ENCODE measurements around the gene ETHE1.
"Not testable (repeated sequence)": the region's sequence is repeated elsewhere in the genome, so short reads cannot be mapped to it uniquely, and the experiment has no call there.

ETHE1 gene

DNA sequence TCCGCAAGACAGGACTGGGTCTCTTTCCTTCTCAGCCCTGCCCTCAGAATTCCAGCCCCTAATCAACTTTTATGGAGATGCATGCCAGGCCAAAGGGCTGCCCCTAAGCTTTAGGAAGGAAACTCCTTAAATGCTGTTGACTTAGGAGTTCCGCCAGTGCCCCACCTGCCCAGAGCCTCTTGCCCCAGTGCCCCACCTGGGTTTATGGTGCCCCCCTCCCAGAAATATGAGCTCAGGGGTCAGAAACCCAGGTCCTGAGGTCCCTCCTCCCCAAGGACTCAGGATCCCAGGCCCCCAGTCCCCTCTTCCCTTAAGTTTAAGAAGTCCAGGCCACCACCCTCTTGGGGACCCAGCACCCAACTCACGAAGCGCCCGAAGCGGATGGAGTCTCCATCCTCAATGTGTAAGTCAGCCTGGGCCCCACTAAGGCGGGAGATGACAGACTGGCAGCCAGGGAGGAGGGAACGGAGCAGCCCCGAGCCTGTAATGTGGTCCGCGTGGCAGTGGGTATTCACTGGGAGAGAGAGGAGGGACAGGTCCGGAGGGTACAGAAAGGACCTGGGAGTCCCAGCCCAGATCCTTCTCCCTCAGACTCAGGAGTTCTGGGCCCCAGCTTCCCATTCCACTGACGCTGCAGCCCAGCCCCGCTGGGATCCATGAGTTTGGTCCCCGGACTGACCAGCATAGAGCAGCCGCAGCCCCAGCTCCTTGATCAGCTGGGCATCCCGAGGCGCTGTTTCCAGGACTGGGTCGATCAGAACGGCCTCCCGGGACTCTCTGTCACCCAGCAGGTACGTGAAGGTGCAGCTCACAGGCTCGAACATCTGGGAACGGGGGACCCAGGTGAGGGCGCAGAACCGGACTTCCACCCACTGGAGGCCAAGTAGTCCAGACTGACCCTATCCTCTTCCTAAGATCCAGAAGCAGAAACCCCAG is 897 bp downstream of the ETHE1 start:
- in situ Hi-C loops (cut with MboI; ENCODE audit: low sequenced_read_pairs), result no loop called here

DNA sequence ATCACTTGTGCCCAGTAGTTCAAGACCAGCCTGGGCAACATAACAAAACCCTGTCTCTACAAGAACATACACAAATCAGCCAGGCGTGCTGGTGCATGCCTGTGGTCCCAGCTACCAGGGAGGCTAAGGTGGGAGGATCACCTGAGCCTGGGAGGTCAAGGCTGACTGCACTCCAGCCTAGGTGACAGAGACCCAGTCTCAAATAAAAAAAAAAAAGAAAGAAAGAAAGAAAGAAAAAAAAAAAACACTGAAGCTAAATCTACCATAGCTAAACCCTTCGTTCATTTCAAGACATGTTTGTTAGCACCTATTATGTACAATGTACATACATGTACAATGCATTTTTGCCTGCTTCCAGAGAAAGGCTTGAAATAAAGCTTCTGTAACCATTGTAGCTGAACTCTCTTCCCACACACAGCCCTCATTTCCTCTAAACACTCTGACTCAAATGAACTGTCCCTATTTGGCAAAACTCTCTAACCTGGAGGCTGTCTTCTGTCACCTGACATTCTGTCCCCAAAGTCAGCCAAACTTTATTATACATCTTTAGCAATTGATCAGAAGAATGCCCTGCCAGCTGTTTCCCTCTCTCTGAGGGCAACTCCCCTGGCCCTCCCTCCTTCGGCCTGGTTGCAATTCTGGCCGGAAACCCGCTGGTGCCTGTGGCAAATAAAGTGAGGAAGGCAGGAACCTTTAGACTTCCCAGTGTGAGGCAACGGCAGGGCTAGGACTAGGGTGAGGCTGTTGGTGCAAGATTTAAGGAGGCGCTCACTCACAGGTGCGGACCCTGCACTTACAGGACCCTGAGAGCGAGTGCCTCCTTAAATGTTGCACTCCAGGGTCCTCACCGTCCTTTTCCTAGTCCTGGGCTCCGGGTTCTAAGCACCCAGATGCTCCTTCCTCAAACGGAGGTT is 1.8 kb downstream of the ETHE1 start:
- in situ Hi-C loops (cut with MboI; ENCODE audit: low sequenced_read_pairs), result no loop called here

DNA sequence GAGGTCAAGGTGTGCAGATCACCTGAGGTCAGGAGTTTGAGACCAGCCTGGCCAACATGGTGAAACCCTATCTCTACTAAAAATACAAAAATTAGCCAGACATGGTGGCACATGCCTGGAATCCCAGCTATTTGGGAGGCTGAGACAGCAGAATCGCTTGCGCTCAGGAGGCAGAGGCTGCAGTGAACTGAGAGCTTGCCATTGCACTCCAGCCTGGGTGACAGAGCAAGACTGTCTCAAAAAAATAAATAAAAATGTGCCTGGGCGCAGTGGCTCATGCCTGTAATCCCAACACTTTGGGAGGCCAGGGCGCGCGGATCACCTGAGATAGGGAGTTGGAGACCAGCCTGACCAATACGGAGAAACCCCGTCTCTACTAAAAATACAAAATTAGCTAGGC is 3.3 kb downstream of the ETHE1 start:
- in situ Hi-C loops (cut with MboI; ENCODE audit: low sequenced_read_pairs), result not testable (repeated sequence)

DNA sequence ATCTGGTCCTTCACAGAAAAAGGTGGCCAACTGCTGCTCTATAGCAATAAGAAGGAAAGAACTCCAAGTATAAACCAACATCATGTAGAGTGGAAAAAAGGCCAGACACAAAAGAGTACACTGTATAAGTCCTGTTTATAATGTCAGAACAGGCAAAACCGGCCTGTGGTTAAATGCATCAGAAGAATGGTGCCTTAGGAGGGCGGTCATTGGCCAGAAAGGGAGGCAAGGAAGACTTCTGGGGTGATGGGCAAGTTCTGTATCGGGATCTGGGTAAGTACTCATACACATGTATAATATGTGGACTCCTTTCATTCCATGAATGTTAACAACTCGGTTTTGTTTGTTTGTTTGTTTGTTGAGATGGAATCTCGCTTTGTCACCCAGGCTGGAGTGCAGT is 4.1 kb downstream of the ETHE1 start:
- in situ Hi-C loops (cut with MboI; ENCODE audit: low sequenced_read_pairs), result no loop called here

DNA sequence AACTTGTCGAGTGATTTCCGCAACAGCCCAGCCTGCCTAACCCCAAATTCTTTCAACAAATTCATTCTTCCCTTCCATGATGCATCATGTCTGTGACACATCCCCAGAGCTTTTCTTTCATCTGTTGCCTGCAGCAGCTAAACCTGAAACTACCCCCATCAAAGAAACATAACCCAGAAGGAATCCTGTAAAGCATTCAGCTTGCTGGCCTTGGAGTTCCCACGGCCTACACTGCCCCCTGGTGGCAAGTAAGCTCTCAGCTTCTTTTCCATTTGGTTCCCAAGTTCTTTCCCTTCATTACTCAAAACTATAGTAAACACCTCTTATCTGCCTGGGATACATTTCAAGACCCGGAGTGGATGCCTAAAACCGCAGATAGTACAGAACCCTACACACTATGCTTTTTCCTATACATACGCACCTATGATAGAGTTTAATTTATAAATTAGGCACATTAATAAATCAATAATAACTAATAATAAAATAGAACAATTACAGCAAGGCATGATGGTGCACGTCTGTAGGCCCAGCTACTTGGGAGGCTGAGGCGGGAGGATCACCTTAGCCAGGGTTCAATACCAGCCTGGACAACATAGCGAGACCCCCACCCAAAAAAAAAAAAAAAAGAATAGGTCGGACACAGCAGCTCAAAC is 7.4 kb downstream of the ETHE1 start:
- in situ Hi-C loops (cut with MboI; ENCODE audit: low sequenced_read_pairs), result no loop called here

DNA sequence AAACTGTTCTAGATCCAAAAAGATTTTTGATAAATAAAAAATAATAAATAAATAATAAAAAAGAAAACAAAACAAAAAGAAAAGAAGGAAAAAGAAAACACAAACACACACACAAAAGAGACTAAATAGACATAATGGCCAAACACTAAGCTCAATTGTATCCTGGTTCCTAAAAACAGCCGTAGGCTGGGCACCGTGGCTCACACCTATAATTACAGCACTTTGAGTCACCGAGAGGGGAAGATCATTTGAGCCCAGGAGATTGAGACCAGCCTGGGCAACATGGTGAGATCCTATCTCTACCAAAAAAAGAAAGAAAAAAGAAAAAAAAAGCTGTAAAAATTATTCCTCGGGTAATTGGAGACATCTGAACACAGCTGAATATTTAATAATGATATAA is 8.9 kb downstream of the ETHE1 start:
- in situ Hi-C loops (cut with MboI; ENCODE audit: low sequenced_read_pairs), result no loop called here

DNA sequence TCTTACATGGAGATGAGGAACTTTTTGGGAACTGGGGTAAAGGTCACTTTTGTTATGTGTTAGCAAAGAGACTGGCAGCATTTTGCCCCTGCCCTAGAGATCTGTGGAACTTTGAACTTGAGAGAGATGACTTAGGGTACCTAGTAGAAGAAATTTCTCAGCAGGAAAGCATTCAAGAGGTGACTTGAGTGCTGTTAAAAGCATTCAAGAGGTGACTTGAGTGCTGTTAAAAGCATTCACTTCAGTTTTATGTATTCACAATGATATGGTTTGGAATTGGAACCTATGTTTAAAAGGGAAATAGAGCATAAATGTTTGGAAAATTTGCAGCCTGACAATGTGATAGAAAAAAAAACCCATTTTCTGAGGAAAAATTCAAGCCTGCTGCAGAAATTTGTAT is 14.6 kb downstream of the ETHE1 start:
- in situ Hi-C loops (cut with MboI; ENCODE audit: low sequenced_read_pairs), result not testable (repeated sequence)

DNA sequence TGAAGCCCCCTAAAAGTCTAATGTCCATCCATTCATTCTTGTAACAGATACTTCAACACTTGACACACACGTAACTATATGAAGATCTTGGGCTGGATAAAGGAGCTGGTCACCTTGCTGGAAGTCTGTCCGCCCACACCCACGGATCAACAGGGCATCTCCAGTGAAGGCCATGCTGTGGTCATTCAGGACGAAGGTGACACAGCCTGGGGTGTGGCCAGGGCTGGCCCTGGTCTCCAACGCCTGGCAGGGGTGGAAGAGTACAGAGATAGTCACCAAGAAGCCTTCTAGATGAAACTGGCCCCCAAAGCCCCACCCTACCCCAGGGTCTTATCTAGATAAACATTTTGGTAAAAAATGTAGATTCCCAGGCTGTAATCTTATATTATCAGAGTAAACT is 15.7 kb downstream of the ETHE1 start:
- in situ Hi-C loops (cut with MboI; ENCODE audit: low sequenced_read_pairs), result no loop called here

DNA sequence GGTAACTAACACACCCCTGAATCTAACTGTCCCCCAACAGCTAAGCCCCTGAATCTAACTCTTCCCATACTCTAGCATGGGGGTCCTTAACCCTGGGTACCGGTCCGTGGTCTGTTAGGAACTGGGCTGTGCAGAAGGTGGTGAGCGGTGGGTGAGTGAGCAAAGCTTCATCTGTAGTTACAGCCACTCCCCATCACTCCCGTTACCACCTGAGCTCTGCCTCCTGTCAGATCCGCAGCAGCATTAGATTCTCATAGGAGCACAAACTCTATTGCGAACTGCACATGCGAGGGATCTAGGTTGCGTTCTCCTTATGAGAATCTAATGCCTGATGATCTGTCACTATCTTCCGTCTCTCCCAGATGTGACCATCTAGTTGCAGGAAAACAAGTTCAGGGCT is 16.3 kb downstream of the ETHE1 start:
- in situ Hi-C loops (cut with MboI; ENCODE audit: low sequenced_read_pairs), result no loop called here

DNA sequence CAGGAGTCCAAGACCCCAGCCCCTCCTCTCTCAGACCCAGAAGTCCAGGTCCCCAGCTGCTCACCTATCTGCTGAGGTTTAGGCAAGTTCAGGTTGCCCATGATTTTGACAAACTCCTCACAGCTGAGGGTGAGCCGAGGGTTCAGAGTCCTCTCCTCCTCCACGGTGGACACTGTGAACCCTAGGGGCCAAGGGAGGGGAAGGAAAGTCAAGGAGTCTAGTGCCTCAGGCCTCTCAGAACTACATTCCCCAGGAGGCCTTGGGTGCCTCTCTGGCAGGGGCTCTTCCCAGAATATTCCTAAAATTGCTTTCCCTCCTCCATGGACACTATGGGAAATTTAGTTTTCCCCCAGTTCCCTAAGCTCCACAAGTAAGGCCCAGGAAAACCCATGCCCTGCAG is 19.1 kb downstream of the ETHE1 start:
- in situ Hi-C loops (cut with MboI; ENCODE audit: low sequenced_read_pairs), result no loop called here

DNA sequence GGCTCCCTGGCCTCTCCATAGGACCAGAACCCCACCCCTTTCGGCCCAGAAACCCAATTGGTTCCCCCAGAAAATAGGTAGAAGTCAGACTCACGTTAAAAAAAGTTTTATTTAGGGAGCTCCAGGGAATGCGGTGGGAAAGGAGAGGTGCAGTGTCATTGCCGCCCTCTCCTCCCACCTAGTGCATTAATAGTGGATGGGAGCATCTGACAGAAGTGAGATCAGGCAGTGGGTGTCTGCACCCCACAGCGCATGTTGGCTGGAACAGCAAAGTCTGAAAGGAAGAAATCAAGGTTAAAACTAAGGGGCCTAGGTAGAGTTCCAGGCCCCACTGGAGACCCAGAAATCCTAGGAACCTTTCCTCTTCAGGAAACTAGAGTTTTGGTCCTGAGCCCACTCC is 20.4 kb downstream of the ETHE1 start:
- in situ Hi-C loops (cut with MboI; ENCODE audit: low sequenced_read_pairs), result no loop called here

DNA sequence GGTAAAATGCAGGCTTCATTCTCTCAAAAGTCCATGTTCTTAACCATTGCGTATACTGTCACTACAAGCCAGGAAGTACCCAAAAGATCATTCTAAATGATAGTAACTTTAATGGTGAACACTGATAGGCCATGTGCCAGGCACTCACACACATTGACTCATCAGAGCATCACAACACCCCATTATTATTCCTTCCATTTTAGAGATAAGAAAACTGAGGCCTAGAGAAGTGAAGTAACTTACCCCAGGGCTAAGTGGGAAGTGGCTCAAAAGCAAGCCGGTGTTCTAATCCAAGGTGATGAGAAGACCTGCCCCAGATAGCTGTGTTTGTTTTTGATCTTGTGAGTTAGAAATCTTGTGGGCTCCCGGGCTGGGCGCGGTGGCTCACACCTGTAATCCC is 21.1 kb downstream of the ETHE1 start:
- in situ Hi-C loops (cut with MboI; ENCODE audit: low sequenced_read_pairs), result no loop called here

DNA sequence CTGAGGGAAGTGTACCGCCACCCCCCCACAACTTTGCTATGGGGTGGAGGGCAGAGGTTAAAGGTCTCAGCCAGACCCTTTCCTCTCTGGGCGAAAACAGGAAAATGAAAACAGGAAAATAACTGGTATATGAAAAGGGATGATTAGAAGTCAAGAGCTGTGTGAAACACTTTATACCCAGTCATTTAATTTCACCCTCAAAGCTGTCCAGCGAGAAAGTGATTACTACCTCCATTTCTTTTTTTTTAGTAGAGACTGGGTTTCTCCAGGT is 21.9 kb downstream of the ETHE1 start:
- in situ Hi-C loops (cut with MboI; ENCODE audit: low sequenced_read_pairs), result no loop called here

DNA sequence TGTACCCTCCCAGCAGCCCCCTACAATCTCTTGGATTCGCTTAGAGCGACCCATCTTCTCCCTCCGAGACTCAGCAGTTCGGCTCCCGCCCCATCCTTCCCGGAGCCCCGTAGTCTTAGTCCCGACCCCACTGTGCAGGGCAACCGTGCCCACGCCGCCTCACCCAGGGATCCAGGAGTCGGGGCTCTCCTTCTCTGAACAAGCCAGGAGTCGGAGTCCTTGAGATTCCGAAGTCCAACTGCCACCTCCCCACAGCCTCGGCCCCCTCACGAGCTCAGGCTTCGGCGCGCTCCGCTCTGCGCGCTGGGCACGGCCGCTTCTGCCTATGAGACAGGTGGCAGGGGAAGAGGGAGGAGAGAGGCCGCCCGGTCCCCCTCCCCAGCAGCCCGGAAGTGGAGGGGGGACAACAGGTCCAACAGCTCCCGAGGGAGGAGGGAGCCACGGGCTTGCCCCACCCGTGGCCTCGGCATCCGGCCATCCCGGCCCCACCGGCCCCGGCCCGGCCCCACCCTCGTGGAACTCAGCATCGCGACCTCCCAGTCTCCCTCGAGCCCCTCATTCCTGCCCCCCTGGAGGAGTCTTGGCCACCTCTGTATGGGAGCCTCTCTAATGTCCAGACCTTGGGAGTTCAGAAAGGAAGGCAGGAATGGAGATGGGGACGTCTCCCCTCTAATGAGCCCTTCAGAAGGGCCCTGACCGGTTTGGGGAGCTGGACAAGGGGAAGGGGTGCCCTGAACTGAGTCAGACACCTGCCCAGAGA is 22.4 kb downstream of the ETHE1 start, which contains the start of gene PHLDB3:
Gene PHLDB3 (minus strand): TSS at position 321 of the 760 bp plus-strand sequence. CDS start 628 bp downstream, outside the sequence.
- in situ Hi-C loops (cut with MboI; ENCODE audit: low sequenced_read_pairs), result no loop called here

DNA sequence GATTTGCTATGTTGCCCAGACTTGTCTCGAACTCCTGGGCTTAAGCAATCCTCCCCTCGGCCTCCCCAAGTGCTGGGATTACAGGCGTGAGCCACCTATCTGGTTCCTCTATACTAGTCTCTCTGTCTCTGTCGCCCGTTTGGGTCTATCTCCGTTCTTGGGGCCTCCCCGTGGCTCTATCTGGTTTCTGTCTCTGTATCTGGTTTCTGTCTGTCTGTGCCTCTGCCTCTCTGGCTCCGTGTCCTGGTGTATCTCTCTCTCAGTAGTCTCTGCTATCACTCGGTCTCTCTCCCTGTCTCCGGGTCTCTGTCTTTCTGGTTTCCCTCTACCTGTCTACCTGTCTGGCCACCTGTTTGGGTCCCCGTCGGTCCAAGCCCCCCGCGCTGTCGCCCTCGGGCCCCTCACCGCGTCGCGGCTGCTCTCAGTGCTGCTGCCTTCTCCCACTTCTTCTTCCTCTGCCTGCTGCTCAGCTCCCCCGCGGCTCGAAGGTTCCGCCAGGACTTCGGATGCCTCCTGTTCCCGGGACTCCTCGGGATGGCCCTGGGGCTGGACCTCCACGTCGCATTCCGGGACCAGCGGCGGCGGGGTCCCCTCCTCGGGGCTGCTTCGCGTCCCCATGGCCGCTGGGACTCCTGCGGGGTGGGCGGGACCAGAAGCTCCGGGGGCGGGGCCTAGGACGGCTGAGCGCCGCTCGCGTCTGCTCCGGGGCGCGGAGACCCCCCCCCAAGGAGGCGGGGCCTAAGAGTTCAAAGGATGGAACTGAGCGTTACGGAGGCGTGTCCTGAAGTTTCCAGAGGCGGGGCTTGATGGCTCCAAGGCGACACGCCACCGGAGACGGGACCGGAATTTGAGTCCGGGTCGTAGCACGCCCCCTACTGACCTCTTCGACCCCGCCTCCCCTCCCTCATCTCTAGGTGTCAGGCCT is 23.2 kb downstream of the ETHE1 start:
- in situ Hi-C loops (cut with MboI; ENCODE audit: low sequenced_read_pairs), result no loop called here

DNA sequence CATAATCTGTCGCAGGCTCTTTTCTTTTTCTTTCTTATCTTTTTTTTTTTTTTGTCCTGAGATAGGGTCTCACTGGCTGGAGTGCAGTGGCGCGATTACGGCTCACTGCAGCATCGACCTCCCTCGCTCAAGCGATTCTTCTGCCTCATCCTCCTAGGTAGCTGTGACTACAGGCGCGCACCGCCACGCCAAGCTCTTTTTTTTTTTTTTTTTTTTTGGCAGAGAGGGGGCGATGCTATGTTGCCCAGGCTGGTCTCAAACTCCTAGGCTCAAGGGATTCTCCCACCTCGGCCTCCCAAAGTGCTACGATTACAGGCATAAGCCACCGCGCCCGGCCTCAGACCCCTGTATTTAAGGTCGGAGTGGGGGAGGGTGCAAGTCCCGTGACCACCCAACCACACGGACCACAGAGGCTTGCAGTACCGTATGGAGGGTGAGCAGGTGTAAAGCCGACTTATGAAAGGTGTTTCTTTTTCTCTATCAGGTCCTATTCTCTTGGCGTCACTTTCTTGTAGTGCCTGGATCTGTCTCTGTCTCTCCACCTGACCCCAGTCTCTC is 24.5 kb downstream of the ETHE1 start:
- in situ Hi-C loops (cut with MboI; ENCODE audit: low sequenced_read_pairs), result no loop called here

DNA sequence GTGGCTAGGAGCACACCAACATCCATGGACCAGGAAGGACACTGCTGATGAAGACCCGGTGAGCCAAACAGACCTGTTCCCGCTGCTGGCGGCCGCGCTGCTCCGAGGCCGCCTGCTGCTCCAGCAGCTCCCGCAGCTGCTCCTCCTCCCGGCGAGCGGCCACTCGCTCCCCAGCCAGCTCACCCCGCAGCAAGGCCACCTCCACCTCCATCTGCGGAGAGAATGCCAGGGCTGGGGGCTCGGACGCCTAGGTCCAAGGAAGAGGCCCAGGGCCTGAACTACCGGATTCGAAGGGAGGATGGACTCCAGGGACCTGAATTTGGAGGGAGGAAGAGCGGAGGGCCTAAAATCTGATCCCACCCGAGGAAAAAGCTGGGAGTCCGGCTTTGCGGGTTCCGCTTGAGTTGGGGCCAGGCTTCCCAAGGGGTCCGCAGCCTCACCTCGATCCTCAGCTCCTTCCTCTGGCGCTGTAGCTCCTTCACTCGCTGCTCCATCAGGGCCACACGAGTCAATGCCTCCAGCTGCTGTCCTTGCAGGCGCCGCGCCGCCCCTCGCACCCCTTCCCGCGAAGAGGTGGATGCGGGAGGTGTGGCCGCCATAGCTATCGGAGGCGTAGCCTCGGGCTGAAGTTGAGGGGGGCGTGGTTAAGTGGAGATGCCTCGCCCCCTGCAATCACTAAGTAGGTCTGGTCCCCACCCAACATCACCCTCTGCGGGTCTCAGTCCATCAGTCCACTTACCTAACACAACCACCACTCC is 25.2 kb downstream of the ETHE1 start:
- in situ Hi-C loops (cut with MboI; ENCODE audit: low sequenced_read_pairs), result no loop called here

DNA sequence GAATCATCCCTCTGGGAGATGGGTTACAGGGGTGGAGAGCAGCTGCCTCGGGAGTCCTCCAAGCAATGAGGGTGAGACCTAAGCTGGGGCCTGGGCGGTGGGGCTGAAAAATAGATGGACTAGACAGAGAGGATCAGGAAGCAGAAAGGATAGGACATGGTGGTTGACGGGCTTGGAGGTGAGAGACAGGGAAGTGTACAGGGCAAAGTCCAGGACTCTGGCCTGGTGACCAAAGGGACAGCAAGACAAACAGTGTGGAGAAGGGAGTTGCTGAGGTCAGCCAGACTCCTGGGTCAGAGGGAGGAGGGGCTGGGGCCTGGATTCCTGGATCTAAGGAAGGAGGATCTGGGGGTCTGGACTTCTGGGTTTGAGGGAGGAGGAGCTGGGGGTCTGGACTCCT is 28.0 kb downstream of the ETHE1 start:
- in situ Hi-C loops (cut with MboI; ENCODE audit: low sequenced_read_pairs), result no loop called here
